Activated T-helper 1 cell treated with anti-CD3 and anti-CD28 coated beads, Interleukin-12 subunit alpha, Interleukin-12 subunit beta, Interleukin-2, Interleukin-4 antibody, amounts not matched to agents 30 ng/mL and 10 ng/mL and 1 ng/mL, durations not matched to agents 14 hours and 24 hours and 36 hours (primary cell): ENCODE measurements around the gene STAMBP. TPM values are rescaled to one million over a fixed set of nuclear protein-coding genes. Genes with fewer than 3 reads are reported as not detected.

Experiments used
- DNase-seq: peaks from one replicate; pipeline ENCODE4 v3.0.0; 2021; ENCODE audit warnings: low spot score
- H3K27ac Mint-ChIP-seq: one replicate; pipeline ENCODE4 v1.8.0; 2021; ENCODE audit warnings: mild to moderate bottlenecking, mixed read lengths
- H3K27me3 Mint-ChIP-seq: one replicate; pipeline ENCODE4 v1.8.0; 2022; ENCODE audit warnings: mild to moderate bottlenecking, moderate library complexity, mixed read lengths; ENCODE audit not compliant: insufficient read depth
- H3K36me3 Mint-ChIP-seq: one replicate; pipeline ENCODE4 v1.8.0; 2021; ENCODE audit warnings: low read depth, mixed read lengths
- H3K4me1 Mint-ChIP-seq: one replicate; pipeline ENCODE4 v1.8.0; 2021; ENCODE audit warnings: low read depth, mixed read lengths
- H3K4me3 Mint-ChIP-seq: one replicate; pipeline ENCODE4 v1.8.0; 2021; ENCODE audit warnings: mild to moderate bottlenecking, moderate library complexity, mixed read lengths
- H3K9me3 Mint-ChIP-seq: one replicate; pipeline ENCODE4 v1.8.0; 2021; ENCODE audit warnings: mixed read lengths
- intact Hi-C: fragments of 100-400 bp; cut with micrococcal nuclease; formaldehyde crosslinking; loops from one replicate; pipeline ENCODE4 v1.15.1; 2024
- total RNA-seq: library from RNA; stranded (reverse); gene quantifications from 2 replicates; pipeline ENCODE4 v1.2.3, GENCODE V29; 2022

Gene STAMBP
- total RNA-seq, 1 donor from 2014 or later: 50.8 TPM

GRCh38 chr2:73907840-73908452, 79.2 kb downstream of the STAMBP start:
- Mint-ChIP-seq H3K9me3 (no peaks in the 10 kb centered on the region), H3K27ac (no peak overlapping the region), H3K4me3 (no peak overlapping the region), H3K27me3 (no peaks in the 10 kb centered on the region), H3K4me1 (peaks cover 9% of the 10 kb centered on the region), H3K36me3 (no peaks in the 10 kb centered on the region)
- no peak for DNase-seq
- intact Hi-C loops: loop anchor here (1.0 to 2.0 kb wide), 4 partner anchors 12 to 241 kb away; no protein-coding TSS in a partner anchor

- Mint-ChIP-seq H3K9me3 (no peaks in the 10 kb centered on the region), H3K4me1 (peaks cover 9% of the 10 kb centered on the region), H3K27me3 (no peaks in the 10 kb centered on the region), H3K27ac (no peak overlapping the region), H3K4me3 (no peak overlapping the region), H3K36me3 (no peaks in the 10 kb centered on the region)
- DNase-seq: no peak
- intact Hi-C loops: loop anchor here (1.0 to 2.0 kb wide), 4 partner anchors 13 to 240 kb away; no protein-coding TSS in a partner anchor
Observed at GRCh38 chr2:73908689-73909652, 80.2 kb downstream of the STAMBP start.

- intact Hi-C loops: no loop called here
- no peaks in the 10 kb centered on the region for H3K36me3 Mint-ChIP-seq
- DNase-seq: no peak
- no peak overlapping the region for H3K27ac Mint-ChIP-seq
- no peak overlapping the region for H3K4me3 Mint-ChIP-seq
- H3K4me1 Mint-ChIP-seq: peaks cover 16% of the 10 kb centered on the region
- H3K9me3 Mint-ChIP-seq: no peaks in the 10 kb centered on the region
- H3K27me3 Mint-ChIP-seq: no peaks in the 10 kb centered on the region
Observed at GRCh38 chr2:73910873-73911547, 82.2 kb downstream of the STAMBP start.

- intact Hi-C loops: no loop called here
- Mint-ChIP-seq H3K4me1 (peaks cover 16% of the 10 kb centered on the region), H3K9me3 (no peaks in the 10 kb centered on the region), H3K4me3 (no peak overlapping the region), H3K27me3 (no peaks in the 10 kb centered on the region), H3K27ac (no peak overlapping the region), H3K36me3 (no peaks in the 10 kb centered on the region)
- DNase-seq: no peak
Observed at GRCh38 chr2:73911548-73912208, 82.9 kb downstream of the STAMBP start.

- no peaks in the 10 kb centered on the region for H3K9me3 Mint-ChIP-seq
- H3K36me3 Mint-ChIP-seq: no peaks in the 10 kb centered on the region
- no peaks in the 10 kb centered on the region for H3K27me3 Mint-ChIP-seq
- H3K4me3 Mint-ChIP-seq: no peak overlapping the region
- intact Hi-C loops: no loop called here
- H3K27ac Mint-ChIP-seq: no peak overlapping the region
- DNase-seq: no peak
- peaks cover 16% of the 10 kb centered on the region for H3K4me1 Mint-ChIP-seq
Observed at GRCh38 chr2:73913414-73914054, 84.8 kb downstream of the STAMBP start.

- Mint-ChIP-seq H3K27me3 (no peaks in the 10 kb centered on the region), H3K4me1 (peaks cover 16% of the 10 kb centered on the region), H3K4me3 (no peak overlapping the region), H3K36me3 (no peaks in the 10 kb centered on the region), H3K27ac (no peak overlapping the region), H3K9me3 (no peaks in the 10 kb centered on the region)
- intact Hi-C loops: no loop called here
- DNase-seq: no peak
Observed at GRCh38 chr2:73914667-73915066, 85.9 kb downstream of the STAMBP start.

- Mint-ChIP-seq H3K4me3 (no peak overlapping the region), H3K4me1 (peaks cover 16% of the 10 kb centered on the region), H3K27me3 (no peaks in the 10 kb centered on the region), H3K27ac (no peak overlapping the region), H3K9me3 (no peaks in the 10 kb centered on the region), H3K36me3 (no peaks in the 10 kb centered on the region)
- DNase-seq: no peak
- intact Hi-C loops: no loop called here
Observed at GRCh38 chr2:73915437-73915993, 86.8 kb downstream of the STAMBP start.

- intact Hi-C loops: no loop called here
- DNase-seq: no peak
- H3K4me1 Mint-ChIP-seq: peaks cover 16% of the 10 kb centered on the region
- H3K27ac Mint-ChIP-seq: no peak overlapping the region
- no peaks in the 10 kb centered on the region for H3K27me3 Mint-ChIP-seq
- no peaks in the 10 kb centered on the region for H3K9me3 Mint-ChIP-seq
- no peak overlapping the region for H3K4me3 Mint-ChIP-seq
- no peaks in the 10 kb centered on the region for H3K36me3 Mint-ChIP-seq
Observed at GRCh38 chr2:73916666-73917065, 87.9 kb downstream of the STAMBP start.

- Mint-ChIP-seq H3K9me3 (no peaks in the 10 kb centered on the region), H3K27ac (no peak overlapping the region), H3K4me3 (no peak overlapping the region), H3K36me3 (no peaks in the 10 kb centered on the region), H3K27me3 (no peaks in the 10 kb centered on the region), H3K4me1 (peaks cover 16% of the 10 kb centered on the region)
- DNase-seq: no peak
- intact Hi-C loops: no loop called here
Observed at GRCh38 chr2:73917296-73917695, 88.5 kb downstream of the STAMBP start.

GRCh38 chr2:73917696-73918207, 89.0 kb downstream of the STAMBP start:
- intact Hi-C loops: no loop called here
- Mint-ChIP-seq H3K27ac (no peak overlapping the region), H3K4me3 (no peak overlapping the region), H3K9me3 (no peaks in the 10 kb centered on the region), H3K36me3 (no peaks in the 10 kb centered on the region), H3K27me3 (no peaks in the 10 kb centered on the region), H3K4me1 (peaks cover 18% of the 10 kb centered on the region)
- no peak for DNase-seq

- H3K27me3 Mint-ChIP-seq: no peaks in the 10 kb centered on the region
- intact Hi-C loops: no loop called here
- H3K4me3 Mint-ChIP-seq: no peak overlapping the region
- peaks cover 2% of the 10 kb centered on the region for H3K36me3 Mint-ChIP-seq
- DNase-seq: no peak
- peaks cover 25% of the 10 kb centered on the region for H3K4me1 Mint-ChIP-seq
- no peak overlapping the region for H3K27ac Mint-ChIP-seq
- no peaks in the 10 kb centered on the region for H3K9me3 Mint-ChIP-seq
Observed at GRCh38 chr2:73918856-73919255, 90.1 kb downstream of the STAMBP start.
